HepG2 (cell line): ENCODE data around the gene ALG14. TPM values are rescaled to one million over a fixed set of nuclear protein-coding genes. Genes with fewer than 3 reads are reported as not detected.

Experiments
- HOXA5 ChIP-seq: sonication (generic); formaldehyde crosslinking; IDR thresholded peaks from 2 replicates; pipeline ENCODE4 v1.4.0; 2020; ENCODE audit warnings: missing genetic modification reagents
- IRX3 ChIP-seq: sonication (generic); formaldehyde crosslinking; IDR thresholded peaks from 2 replicates; pipeline ENCODE4 v1.8.1; 2023; ENCODE audit warnings: mild to moderate bottlenecking, low read depth, missing genetic modification reagents, borderline replicate concordance
- SALL1 ChIP-seq: sonication (generic); formaldehyde crosslinking; IDR thresholded peaks from 2 replicates; pipeline ENCODE4 v1.8.0; 2022; ENCODE audit warnings: mild to moderate bottlenecking, missing genetic modification reagents
- SP140L ChIP-seq: sonication (generic); formaldehyde crosslinking; IDR thresholded peaks from 2 replicates; pipeline ENCODE4 v1.4.0; 2020; ENCODE audit warnings: missing genetic modification reagents, borderline replicate concordance
- YY1 ChIP-seq: IDR thresholded peaks from 2 replicates; pipeline ENCODE4 v1.6.1; 2011; ENCODE audit warnings: low read length, low read depth, moderate library complexity, mild to moderate bottlenecking; ENCODE audit not compliant: insufficient read depth, insufficient replicate concordance
- ZFP62 ChIP-seq: sonication (generic); formaldehyde crosslinking; IDR thresholded peaks from 2 replicates; pipeline ENCODE4 v1.4.0; 2020; ENCODE audit warnings: missing genetic modification reagents
- ZNF101 ChIP-seq: sonication (generic); formaldehyde crosslinking; IDR thresholded peaks from 2 replicates; pipeline ENCODE4 v1.4.0; 2020; ENCODE audit warnings: mild to moderate bottlenecking, low read depth, missing genetic modification reagents, borderline replicate concordance
- ZNF256 ChIP-seq: sonication (generic); formaldehyde crosslinking; conservative IDR thresholded peaks from 2 replicates; pipeline ENCODE4 v1.4.0; 2020; ENCODE audit warnings: missing genetic modification reagents
- ZNF354B ChIP-seq: sonication (generic); formaldehyde crosslinking; IDR thresholded peaks from 2 replicates; pipeline ENCODE4 v1.8.0; 2022; ENCODE audit warnings: mild to moderate bottlenecking, missing genetic modification reagents
- ZNF775 ChIP-seq: sonication (generic); formaldehyde crosslinking; IDR thresholded peaks from 2 replicates; pipeline ENCODE4 v1.4.0; 2020; ENCODE audit warnings: missing genetic modification reagents, mild to moderate bottlenecking, moderate library complexity, borderline replicate concordance
- polyA plus RNA-seq, 8 experiments: library from polyadenylated mRNA; depleted of rRNA in 3 of 8; stranded (reverse) in 7 of 8; unstranded in 1 of 8; fragments of >200 nt; fragmentation: Illumina TruSeq in 4 of 8; extraction: Trizol in 4 of 8; gene quantifications; 2 replicates each; pipeline versions ENCODE4 v1.2.1 to v1.2.3, GENCODE V29; 2011 to 2016; ENCODE audit warnings: low read depth in 4 of 8, missing spikeins in 1 of 8, mixed read lengths in 1 of 8; ENCODE audit not compliant: insufficient read depth in 1 of 8
- total RNA-seq, 5 experiments: library from RNA; depleted of rRNA; stranded (reverse); fragments of >200 nt; fragmentation: Illumina TruSeq; extraction: Trizol; gene quantifications; 2 replicates each; pipeline ENCODE4 v1.2.3, GENCODE V29; 2016; ENCODE audit warnings: low read depth in 1 of 5
- TF ChIP-seq, protein P1 (sequence below): sonication (generic); formaldehyde crosslinking; IDR thresholded peaks from 2 replicates; pipeline ENCODE4 v1.8.1; 2023; ENCODE audit warnings: mild to moderate bottlenecking, missing genetic modification reagents
- TF ChIP-seq, protein P2 (sequence below): sonication (generic); formaldehyde crosslinking; IDR thresholded peaks from 2 replicates; pipeline ENCODE4 v1.4.0; 2020; ENCODE audit warnings: missing genetic modification reagents
- TF ChIP-seq, protein P3 (sequence below): sonication (generic); formaldehyde crosslinking; IDR thresholded peaks from 2 replicates; pipeline ENCODE4 v1.4.0; 2020; ENCODE audit warnings: missing genetic modification reagents, borderline replicate concordance
- TF ChIP-seq, protein P4 (sequence below), 2 experiments: sonication (generic) in 1 of 2; formaldehyde crosslinking in 1 of 2; IDR thresholded peaks; 2 replicates each; pipeline versions ENCODE4 v1.5.1 to v1.6.1; 2011 to 2020; ENCODE audit warnings: borderline replicate concordance in 1 of 2, low read depth in 1 of 2, low read length in 1 of 2, mild to moderate bottlenecking in 1 of 2, missing genetic modification reagents in 1 of 2, moderate library complexity in 1 of 2

The ALG14 gene
- total and polyA plus RNA-seq, 2 of the 13 experiments (the other 11 are each of a cell fraction or from before 2014, with no cell fraction given): 4.5 to 12.7 TPM

DNA sequence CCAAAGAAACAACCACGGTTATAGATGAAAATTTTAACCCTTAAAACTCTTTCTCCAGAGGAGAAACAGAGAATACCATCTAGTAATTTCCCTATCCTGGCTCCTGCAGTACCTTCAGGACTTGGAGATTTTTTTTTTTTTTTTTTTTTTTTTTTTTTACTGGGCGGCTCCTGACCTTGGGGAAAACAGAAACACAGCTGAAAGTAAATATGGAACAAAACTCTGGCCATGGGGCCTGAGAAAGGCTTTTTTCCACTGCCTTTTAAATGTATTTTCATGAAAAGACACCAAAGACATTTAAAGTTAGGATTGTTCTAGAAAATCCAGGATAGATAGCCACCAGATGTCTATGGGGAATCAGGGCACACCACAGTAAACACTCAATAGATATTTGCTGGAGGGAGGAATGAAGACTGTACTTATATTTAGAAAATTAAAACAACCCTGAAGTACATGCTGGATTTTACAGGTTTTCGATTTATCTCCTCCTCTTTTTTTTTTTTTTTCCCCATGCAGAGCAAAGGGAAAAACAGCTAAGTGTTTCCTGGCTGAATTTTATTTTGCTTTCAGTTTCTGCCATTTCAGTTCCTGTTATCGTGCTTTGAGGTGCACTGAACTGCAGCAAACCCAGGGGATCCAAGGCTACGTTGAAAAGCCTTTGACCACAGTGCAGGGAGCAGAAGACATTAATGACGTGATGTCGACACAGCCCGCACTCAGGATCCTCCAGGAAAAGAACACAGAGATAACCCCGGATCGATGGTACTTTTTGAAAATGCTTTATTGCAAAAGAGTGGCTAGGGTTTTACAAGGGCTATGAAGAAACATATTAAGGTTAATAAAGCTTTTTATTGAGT lies 110.1 kb downstream of the ALG14 start (continued):
- TF ChIP-seq SP140L (0 out of 2 replicates have a peak, but pooled peaks have one; percentile 11), ZNF775 (CRISPR knock-in tag) (no peak), HOXA5 (CRISPR knock-in tag) (no peak), SALL1 (peak; percentile 96), YY1 (no peak), ZNF354B (CRISPR knock-in tag) (no peak), ZNF101 (CRISPR knock-in tag) (no peak), ZFP62 (CRISPR knock-in tag) (no peak), ZNF256 (CRISPR knock-in tag) (no peak), IRX3 (CRISPR knock-in tag) (0 out of 2 replicates have a peak, but pooled peaks have one; percentile 57)
- TF ChIP-seq, protein P1, sequence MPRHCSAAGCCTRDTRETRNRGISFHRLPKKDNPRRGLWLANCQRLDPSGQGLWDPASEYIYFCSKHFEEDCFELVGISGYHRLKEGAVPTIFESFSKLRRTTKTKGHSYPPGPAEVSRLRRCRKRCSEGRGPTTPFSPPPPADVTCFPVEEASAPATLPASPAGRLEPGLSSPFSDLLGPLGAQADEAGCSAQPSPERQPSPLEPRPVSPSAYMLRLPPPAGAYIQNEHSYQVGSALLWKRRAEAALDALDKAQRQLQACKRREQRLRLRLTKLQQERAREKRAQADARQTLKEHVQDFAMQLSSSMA: no peak
- TF ChIP-seq, protein P2, sequence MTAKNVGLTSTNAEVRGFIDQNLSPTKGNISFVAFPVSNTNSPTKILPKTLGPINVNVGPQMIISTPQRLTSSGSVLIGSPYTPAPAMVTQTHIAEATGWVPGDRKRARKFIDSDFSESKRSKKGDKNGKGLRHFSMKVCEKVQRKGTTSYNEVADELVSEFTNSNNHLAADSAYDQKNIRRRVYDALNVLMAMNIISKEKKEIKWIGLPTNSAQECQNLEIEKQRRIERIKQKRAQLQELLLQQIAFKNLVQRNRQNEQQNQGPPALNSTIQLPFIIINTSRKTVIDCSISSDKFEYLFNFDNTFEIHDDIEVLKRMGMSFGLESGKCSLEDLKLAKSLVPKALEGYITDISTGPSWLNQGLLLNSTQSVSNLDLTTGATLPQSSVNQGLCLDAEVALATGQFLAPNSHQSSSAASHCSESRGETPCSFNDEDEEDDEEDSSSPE (CRISPR knock-in tag): 0 out of 2 replicates have a peak, but pooled peaks have one; percentile 47
- TF ChIP-seq, protein P3, sequence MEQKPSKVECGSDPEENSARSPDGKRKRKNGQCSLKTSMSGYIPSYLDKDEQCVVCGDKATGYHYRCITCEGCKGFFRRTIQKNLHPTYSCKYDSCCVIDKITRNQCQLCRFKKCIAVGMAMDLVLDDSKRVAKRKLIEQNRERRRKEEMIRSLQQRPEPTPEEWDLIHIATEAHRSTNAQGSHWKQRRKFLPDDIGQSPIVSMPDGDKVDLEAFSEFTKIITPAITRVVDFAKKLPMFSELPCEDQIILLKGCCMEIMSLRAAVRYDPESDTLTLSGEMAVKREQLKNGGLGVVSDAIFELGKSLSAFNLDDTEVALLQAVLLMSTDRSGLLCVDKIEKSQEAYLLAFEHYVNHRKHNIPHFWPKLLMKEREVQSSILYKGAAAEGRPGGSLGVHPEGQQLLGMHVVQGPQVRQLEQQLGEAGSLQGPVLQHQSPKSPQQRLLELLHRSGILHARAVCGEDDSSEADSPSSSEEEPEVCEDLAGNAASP (CRISPR knock-in tag): peak; percentile 68; the same call in 1 of the 2 replicates
- TF ChIP-seq, protein P4, sequence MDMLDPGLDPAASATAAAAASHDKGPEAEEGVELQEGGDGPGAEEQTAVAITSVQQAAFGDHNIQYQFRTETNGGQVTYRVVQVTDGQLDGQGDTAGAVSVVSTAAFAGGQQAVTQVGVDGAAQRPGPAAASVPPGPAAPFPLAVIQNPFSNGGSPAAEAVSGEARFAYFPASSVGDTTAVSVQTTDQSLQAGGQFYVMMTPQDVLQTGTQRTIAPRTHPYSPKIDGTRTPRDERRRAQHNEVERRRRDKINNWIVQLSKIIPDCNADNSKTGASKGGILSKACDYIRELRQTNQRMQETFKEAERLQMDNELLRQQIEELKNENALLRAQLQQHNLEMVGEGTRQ (IDR thresholded peaks at IDR 0.05; ENCODE audit: low read depth, low read length): no peak
- TF ChIP-seq, protein P4 (CRISPR knock-in tag; IDR thresholded peaks at IDR 0.05; ENCODE audit: borderline replicate concordance): no peak
